Mesenchymal stem cell (in vitro differentiated cells and primary cell): ENCODE results near the gene CDON.
A peak's percentile ranks its signal among the peaks of the same experiment; 100 is the strongest.

Experiments
- DNase-seq: peaks from one replicate; pipeline ENCODE4 v3.0.0-alpha.2; 2013
- H2AFZ ChIP-seq: one replicate; pipeline ENCODE4 v1.6.1; 2013; ENCODE audit warnings: low read depth, mild to moderate bottlenecking, control low read depth, inconsistent platforms, low read length, moderate library complexity
- H2AK5ac ChIP-seq: 2 replicates; pipeline ENCODE4 v1.6.1; 2013; ENCODE audit warnings: low read length, moderate library complexity, mild to moderate bottlenecking, inconsistent platforms; ENCODE audit not compliant: severe bottlenecking
- H2BK120ac ChIP-seq: one replicate; pipeline ENCODE4 v1.6.1; 2013; ENCODE audit warnings: low read depth, mild to moderate bottlenecking, inconsistent platforms, low read length, moderate library complexity
- H2BK12ac ChIP-seq, 2 experiments: one replicate each; pipeline ENCODE4 v1.6.1; 2013; ENCODE audit warnings: inconsistent platforms in 2 of 2, low read length in 2 of 2, mild to moderate bottlenecking in 2 of 2, moderate library complexity in 2 of 2, control low read depth in 1 of 2
- H2BK15ac ChIP-seq: one replicate; pipeline ENCODE4 v1.6.1; 2013; ENCODE audit warnings: mild to moderate bottlenecking, low read depth, inconsistent platforms; ENCODE audit not compliant: poor library complexity, severe bottlenecking
- H2BK5ac ChIP-seq: 2 replicates; pipeline ENCODE4 v1.6.1; 2013; ENCODE audit warnings: low read depth, mild to moderate bottlenecking, low read length, control low read depth, inconsistent platforms; ENCODE audit not compliant: poor library complexity, severe bottlenecking
- H3K14ac ChIP-seq, 2 experiments: one replicate each; pipeline ENCODE4 v1.6.1; 2013; ENCODE audit warnings: inconsistent platforms in 2 of 2, low read length in 2 of 2, control low read depth in 1 of 2, mild to moderate bottlenecking in 1 of 2, moderate library complexity in 1 of 2
- H3K18ac ChIP-seq, 2 experiments: one replicate each; pipeline ENCODE4 v1.6.1; 2013; ENCODE audit warnings: inconsistent platforms in 2 of 2, low read length in 2 of 2, control low read depth in 1 of 2, low read depth in 1 of 2, mild to moderate bottlenecking in 1 of 2
- H3K23ac ChIP-seq, 2 experiments: one replicate each; pipeline ENCODE4 v1.6.1; 2013; ENCODE audit warnings: inconsistent platforms in 2 of 2, low read length in 2 of 2, mild to moderate bottlenecking in 2 of 2, moderate library complexity in 2 of 2, control low read depth in 1 of 2
- H3K27ac ChIP-seq: 2 replicates; pipeline ENCODE4 v1.5.1; 2013; ENCODE audit warnings: mild to moderate bottlenecking, moderate library complexity, low read length, control low read depth, inconsistent platforms; ENCODE audit not compliant: poor library complexity, severe bottlenecking
- H3K27me3 ChIP-seq, 2 experiments: 2 replicates each; pipeline versions ENCODE4 v1.6.1 to v1.7.0; 2013; ENCODE audit warnings: low read length in 2 of 2, mild to moderate bottlenecking in 2 of 2, moderate library complexity in 2 of 2, control low read depth in 1 of 2, inconsistent platforms in 1 of 2; ENCODE audit not compliant: control insufficient read depth in 1 of 2, insufficient read depth in 1 of 2
- H3K36me3 ChIP-seq, 2 experiments: 2 replicates each; pipeline versions ENCODE4 v1.6.1 to v1.7.0; 2013; ENCODE audit warnings: low read length in 2 of 2, control low read depth in 1 of 2, inconsistent platforms in 1 of 2, low read depth in 1 of 2, mild to moderate bottlenecking in 1 of 2; ENCODE audit not compliant: insufficient read depth in 2 of 2, control insufficient read depth in 1 of 2
- H3K4ac ChIP-seq, 2 experiments: one replicate each; pipeline ENCODE4 v1.6.1; 2013; ENCODE audit warnings: inconsistent platforms in 2 of 2, low read length in 2 of 2, mild to moderate bottlenecking in 2 of 2, moderate library complexity in 2 of 2, control low read depth in 1 of 2, low read depth in 1 of 2
- H3K4me1 ChIP-seq: 2 replicates; pipeline ENCODE4 v1.6.1; 2013; ENCODE audit warnings: low read depth, low read length, control low read depth; ENCODE audit not compliant: control insufficient read depth, insufficient read depth
- H3K4me2 ChIP-seq: 2 replicates; pipeline ENCODE4 v1.6.1; 2013; ENCODE audit warnings: low read length, mild to moderate bottlenecking, inconsistent platforms; ENCODE audit not compliant: poor library complexity, severe bottlenecking
- H3K4me3 ChIP-seq, 2 experiments: 2 replicates each; pipeline versions ENCODE4 v1.5.1 to v1.7.0; 2013; ENCODE audit warnings: low read length in 2 of 2, mild to moderate bottlenecking in 2 of 2, control low read depth in 1 of 2, low read depth in 1 of 2; ENCODE audit not compliant: insufficient read depth in 1 of 2
- H3K79me1 ChIP-seq: replicated peaks from 2 replicates; pipeline ENCODE4 v1.6.1; 2013; ENCODE audit warnings: mild to moderate bottlenecking, control low read depth, low read length, inconsistent platforms; ENCODE audit not compliant: poor library complexity, severe bottlenecking
- H3K9ac ChIP-seq: 2 replicates; pipeline ENCODE4 v1.7.0; 2013; ENCODE audit warnings: mild to moderate bottlenecking, low read length, moderate library complexity
- H3K9me3 ChIP-seq: 2 replicates; pipeline ENCODE4 v1.7.0; 2013; ENCODE audit warnings: mild to moderate bottlenecking, low read length; ENCODE audit not compliant: control insufficient read depth
- H4K8ac ChIP-seq: one replicate; pipeline ENCODE4 v1.6.1; 2013; ENCODE audit warnings: inconsistent platforms, mild to moderate bottlenecking, low read length, moderate library complexity
- H4K91ac ChIP-seq: one replicate; pipeline ENCODE4 v1.6.1; 2013; ENCODE audit warnings: mild to moderate bottlenecking, low read length, inconsistent platforms
- WGBS: methylation state at CpG from one replicate; pipeline ENCODE4 v1.1.7; 2013; ENCODE audit warnings: mixed read lengths; 5-methylcytosine and 5-hydroxymethylcytosine counted together

The CDON gene

DNA sequence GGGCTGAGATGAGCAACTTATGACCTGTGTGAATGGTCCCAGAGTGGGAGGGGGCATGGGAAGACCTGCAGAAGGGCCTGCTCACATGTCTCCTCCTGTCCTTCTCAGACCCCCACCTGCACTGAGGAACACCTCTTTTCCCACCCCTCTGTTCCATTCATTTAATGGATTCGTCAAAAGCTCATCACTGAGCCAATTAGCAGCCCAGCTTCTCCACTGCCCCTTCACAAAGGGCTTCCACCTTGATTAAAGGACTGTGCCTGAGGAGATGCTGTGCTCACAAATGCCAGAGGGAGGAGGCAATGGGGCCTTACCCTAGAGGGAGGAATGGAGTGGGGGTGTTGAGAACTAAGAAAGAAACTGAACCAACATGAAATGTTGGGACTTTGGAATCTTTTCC lies 14.0 kb upstream of the CDON start:
- Histone ChIP-seq H3K27me3 (peaks cover 0 to 36% of the 10 kb centered on the region in 2 experiments), H3K4me3 (no peak overlapping the region), H2BK120ac (no peak overlapping the region), H4K91ac (no peak overlapping the region), H3K18ac (no peak overlapping the region), H2BK15ac (no peak overlapping the region), H3K14ac (no peak overlapping the region), H2BK5ac (no peak overlapping the region), H3K79me1 (no peaks in the 10 kb centered on the region), H3K9ac (no peak overlapping the region), H3K4ac (no peak overlapping the region), H2AFZ (no peak overlapping the region), H3K36me3 (no peaks in the 10 kb centered on the region), H3K9me3 (no peaks in the 10 kb centered on the region), H2BK12ac (no peak overlapping the region), H3K23ac (no peak overlapping the region), H2AK5ac (no peak overlapping the region), H3K4me1 (no peaks in the 10 kb centered on the region), H4K8ac (no peak overlapping the region), H3K27ac (no peak overlapping the region), H3K4me2 (no peak overlapping the region)
- 13% methylated on average over 1 of the region's 1 CpG for WGBS
- no peak for DNase-seq

DNA sequence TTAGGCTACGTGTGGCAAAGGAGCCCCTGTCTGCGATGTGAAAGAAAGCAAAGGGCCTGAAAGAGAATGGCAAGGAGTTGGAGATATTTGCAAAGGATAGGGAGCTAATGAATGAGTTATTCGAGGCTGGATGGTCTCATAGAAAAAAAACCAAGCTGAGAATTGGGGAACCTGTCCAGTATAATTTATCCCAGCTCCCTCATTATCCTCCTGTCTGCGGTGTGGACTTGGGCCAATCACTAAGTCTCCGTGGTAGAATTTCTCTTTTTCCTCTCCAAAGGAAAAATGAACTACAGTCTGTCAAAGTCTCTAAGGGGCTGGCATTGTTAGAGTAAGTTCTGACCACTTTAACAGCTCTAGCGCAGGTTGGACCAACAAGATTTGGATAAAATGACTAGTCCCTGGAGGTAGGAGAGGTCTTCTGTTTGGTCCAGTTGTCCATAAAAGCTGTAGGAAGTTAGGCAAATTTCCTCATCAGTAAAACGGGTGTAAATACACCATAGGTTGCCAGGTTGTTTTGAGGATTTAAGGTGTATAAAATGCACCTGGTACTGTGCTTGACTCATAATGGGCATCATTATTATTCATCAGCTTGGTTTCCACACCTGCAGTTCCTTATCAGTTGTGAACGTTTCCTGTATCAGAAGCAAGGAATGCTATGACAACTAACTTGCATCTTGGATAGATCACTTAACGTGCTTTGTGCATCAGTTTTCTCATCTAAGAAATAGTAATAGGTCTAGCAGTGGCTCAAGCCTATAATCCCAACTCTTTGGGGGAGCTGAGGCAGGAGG lies 10.3 kb upstream of the CDON start:
- Histone ChIP-seq H2BK120ac (no peak overlapping the region), H3K79me1 (no peaks in the 10 kb centered on the region), H3K23ac (no peak overlapping the region), H3K9ac (no peak overlapping the region), H3K18ac (no peak overlapping the region), H3K4me1 (no peaks in the 10 kb centered on the region), H2AK5ac (no peak overlapping the region), H3K4me3 (no peak overlapping the region), H4K8ac (no peak overlapping the region), H3K9me3 (no peaks in the 10 kb centered on the region), H3K36me3 (no peaks in the 10 kb centered on the region), H2AFZ (no peak overlapping the region), H3K27ac (no peak overlapping the region), H2BK15ac (no peak overlapping the region), H4K91ac (no peak overlapping the region), H2BK12ac (no peak overlapping the region), H3K14ac (no peak overlapping the region), H2BK5ac (no peak overlapping the region), H3K27me3 (peaks cover 0 to 37% of the 10 kb centered on the region in 2 experiments), H3K4me2 (no peak overlapping the region), H3K4ac (no peak overlapping the region)
- WGBS = 68% methylated on average over 9 of the region's 9 CpGs
- no peak for DNase-seq

DNA sequence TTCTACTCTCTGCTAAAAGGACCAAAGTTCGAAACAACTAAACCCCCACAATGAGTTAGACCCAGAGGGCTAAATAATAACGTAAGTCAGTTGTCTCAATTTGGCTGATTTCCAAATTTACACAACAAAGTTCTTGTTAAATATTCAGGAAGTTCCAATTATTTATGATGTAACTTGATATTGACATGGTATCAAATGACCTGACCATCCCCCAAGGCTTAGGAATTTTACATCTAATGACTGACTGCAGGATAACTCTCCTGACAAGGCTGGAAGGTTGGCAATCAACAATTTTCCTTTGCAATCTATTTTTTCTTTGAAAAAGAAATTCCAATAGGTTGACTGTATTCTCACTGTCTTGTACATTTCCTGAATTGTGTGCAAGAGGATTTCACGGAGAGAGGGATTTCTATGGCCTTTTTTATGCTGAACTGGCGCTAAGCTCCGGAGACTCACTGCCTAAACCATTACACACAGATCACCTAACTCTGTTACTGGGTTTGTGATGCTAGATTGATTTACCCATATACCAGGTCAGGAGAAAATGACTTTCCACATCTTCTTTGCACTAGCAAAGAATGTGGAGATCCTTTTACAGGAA lies 9.6 kb upstream of the CDON start:
- H2BK120ac ChIP-seq = no peak overlapping the region
- no peak overlapping the region for H3K4me2 ChIP-seq
- no peaks in the 10 kb centered on the region for H3K36me3 ChIP-seq
- H3K27ac ChIP-seq = no peak overlapping the region
- no peak overlapping the region for H2BK12ac ChIP-seq
- H3K27me3 ChIP-seq = peaks cover 0 to 33% of the 10 kb centered on the region in 2 experiments
- no peak overlapping the region for H3K18ac ChIP-seq
- DNase-seq = no peak
- H2AFZ ChIP-seq = no peak overlapping the region
- no peaks in the 10 kb centered on the region for H3K9me3 ChIP-seq
- H4K8ac ChIP-seq = no peak overlapping the region
- no peaks in the 10 kb centered on the region for H3K4me1 ChIP-seq
- no peak overlapping the region for H3K23ac ChIP-seq
- WGBS = no CpG with 5 or more reads among the region's 5 CpGs
- no peak overlapping the region for H2AK5ac ChIP-seq
- no peak overlapping the region for H3K14ac ChIP-seq
- no peak overlapping the region for H3K4ac ChIP-seq
- no peak overlapping the region for H3K4me3 ChIP-seq
- H3K9ac ChIP-seq = no peak overlapping the region
- no peaks in the 10 kb centered on the region for H3K79me1 ChIP-seq
- no peak overlapping the region for H2BK5ac ChIP-seq
- no peak overlapping the region for H2BK15ac ChIP-seq
- H4K91ac ChIP-seq = no peak overlapping the region

DNA sequence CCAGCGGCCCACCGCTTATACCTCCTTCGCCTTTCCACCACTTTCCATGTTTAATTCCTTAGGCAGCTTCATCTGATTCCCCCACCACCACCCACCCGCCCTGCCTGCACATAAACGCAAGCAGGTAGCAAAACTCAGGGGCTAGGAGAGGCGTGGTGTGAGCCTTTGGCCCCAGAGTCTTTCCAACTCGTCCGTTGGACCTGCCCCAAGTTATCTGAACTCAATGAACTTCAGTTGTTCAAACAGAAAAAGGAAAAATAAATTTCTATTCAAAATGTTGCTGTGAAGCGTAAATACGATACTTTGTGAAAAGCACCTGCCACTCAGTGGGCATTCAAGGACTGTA lies 814 bp upstream of the CDON start:
- Histone ChIP-seq H3K4me2 (peak overlapping the region; percentile 51), H3K4ac (no peak overlapping the region), H3K23ac (no peak overlapping the region), H2BK12ac (no peak overlapping the region), H3K4me3 (peak overlapping the region in 1 of 2 experiments; percentile 81), H3K79me1 (no peaks in the 10 kb centered on the region), H3K18ac (no peak overlapping the region), H3K4me1 (peaks cover 8% of the 10 kb centered on the region), H3K27ac (no peak overlapping the region), H3K14ac (no peak overlapping the region), H2BK15ac (peak overlapping the region; percentile 1), H2AFZ (peak overlapping the region; percentile 18), H3K9me3 (no peaks in the 10 kb centered on the region), H3K9ac (no peak overlapping the region), H3K36me3 (no peaks in the 10 kb centered on the region), H3K27me3 (peaks cover 0 to 32% of the 10 kb centered on the region in 2 experiments), H2AK5ac (no peak overlapping the region), H2BK5ac (no peak overlapping the region), H2BK120ac (no peak overlapping the region), H4K8ac (no peak overlapping the region), H4K91ac (no peak overlapping the region)
- DNase-seq = no peak
- 8% methylated on average over 8 of the region's 10 CpGs for WGBS
